GM18909 (cell line): Measurements from ENCODE around the gene DIS3L2.

ENCODE experiments used
- ATAC-seq: cut with Tn5 transposase; IDR thresholded peaks from one replicate; pipeline ENCODE4 v1.9.1; 2021; ENCODE audit warnings: mild to moderate bottlenecking; ENCODE audit not compliant: unreplicated experiment, poor library complexity

DIS3L2 gene

DNA sequence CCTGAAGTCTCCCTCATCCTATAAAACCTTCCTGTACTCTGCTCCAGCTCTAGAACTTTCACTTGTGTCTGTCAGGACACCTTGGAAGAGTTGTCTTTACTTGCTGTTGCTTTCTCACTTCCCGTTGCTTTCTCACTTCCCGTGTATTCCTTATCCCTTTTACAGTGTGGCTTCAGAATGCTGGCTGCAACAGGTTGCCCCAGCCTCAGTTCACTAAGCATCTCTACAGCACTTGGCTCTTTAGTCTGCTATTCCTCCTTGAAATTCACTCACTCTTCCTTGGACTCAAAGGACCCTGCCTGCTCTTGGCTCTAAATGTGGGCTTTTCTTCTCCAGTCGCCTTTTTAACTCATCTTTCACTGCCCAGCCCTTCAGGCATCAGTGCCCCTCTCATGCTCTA, 254.5 kb downstream of the DIS3L2 start:
- no peak for ATAC-seq

DNA sequence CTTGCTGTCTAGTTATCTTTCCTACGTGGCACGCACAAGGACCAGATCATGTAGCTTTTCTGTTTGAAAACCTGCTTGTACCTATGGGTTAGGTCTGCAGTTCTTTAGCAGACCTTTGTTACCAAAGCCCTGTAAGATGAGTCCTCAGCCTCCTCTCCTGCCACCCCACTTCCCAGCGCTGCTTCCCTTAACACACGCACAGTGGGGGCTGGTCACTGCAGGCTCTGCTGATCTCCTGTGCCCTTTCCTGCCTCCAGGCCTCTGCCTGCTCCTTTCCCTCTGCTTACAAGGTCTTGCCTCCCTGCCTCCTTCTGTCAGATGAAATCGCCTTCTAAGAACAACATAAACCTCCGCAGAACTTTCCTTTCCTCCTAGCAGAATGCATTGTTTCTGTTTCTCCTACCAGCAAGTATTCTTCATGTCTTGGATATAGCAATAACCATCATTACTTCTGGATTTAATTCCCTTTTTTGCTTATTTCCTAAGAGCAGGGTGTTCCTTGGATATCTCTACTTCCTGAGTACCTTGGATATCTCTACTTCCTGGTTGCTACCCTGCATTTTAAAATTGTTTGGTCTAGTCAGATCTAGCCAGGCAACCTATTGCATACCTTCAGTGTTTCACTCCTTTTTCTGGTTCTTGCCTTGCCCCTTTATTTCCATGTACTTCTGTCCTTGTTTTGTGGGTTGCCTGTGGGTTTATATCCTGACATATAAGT, 257.4 kb downstream of the DIS3L2 start:
- ATAC-seq = no peak

DNA sequence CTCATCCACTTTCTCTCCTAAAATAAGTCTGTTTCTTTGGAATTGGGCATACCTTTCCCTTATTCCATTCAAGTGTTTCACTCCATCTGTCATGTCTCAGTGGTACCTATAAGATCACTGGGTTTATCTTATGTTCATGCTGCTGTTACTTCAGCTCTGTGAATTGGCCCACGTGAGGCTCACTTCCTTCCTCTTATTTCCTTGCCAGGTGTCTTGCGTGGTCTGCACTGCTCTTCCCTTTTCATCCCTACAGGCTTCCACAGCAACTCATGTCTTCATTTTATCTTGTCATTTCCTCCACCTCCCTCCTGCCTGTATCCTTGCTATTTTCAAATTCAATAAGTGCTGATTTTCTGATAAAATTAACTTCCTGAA, 258.0 kb downstream of the DIS3L2 start:
- ATAC-seq = no peak

DNA sequence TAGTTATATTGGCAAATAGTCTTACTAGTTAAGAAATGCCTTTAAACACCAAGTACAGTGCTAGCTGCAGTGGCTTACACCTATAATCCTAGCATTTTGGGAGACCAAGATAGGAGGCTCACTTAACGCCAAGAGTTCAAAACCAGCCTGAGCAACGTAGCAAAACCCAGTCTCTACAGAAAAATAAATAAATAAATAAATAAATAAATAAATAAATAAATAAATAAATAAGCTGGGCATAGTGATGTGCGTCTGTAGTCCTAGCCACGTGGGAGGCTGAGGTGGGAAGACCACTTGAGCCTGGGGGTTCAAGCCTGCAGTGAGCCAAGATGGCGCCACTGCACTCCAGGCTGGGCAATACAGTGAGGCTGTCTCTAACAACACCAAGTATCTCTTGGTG, 258.4 kb downstream of the DIS3L2 start:
- ATAC-seq = no peak

DNA sequence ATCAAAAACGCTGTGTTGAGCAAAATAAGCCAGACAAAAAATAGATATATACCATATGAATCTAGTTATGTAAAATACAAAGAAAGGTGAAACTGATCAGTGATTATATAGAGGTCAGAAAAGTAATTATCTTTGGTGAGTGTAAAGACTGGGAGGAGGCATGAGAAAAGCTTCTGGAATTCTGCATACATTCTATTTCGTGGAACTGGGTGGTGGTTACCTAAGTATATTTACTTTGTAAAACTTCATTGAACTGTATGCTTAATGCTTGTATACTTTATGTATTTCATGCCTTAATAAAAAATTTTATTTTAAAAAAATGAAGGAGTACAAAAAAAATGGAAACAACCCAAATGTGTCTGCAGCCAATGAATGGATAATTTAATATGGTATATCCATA, 263.9 kb downstream of the DIS3L2 start:
- no peak for ATAC-seq

DNA sequence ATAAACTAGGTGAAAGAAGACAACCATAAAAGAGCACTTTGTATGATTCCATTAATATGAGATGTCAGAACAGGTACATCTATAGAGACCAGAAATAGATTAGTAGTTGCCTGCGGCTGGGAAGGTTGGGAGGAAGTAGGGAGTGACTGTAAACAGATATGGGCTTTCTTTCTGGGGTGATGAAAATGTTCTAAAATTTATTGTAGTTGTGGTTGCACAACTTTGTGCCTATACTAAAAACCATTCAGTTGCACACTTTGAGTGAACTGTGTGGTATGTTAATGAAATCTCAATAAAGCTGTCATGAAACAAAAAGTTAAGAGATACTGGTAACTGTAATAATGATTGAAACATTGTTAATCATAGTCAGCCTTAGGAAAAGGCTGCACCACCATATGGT, 264.4 kb downstream of the DIS3L2 start:
- no peak for ATAC-seq

DNA sequence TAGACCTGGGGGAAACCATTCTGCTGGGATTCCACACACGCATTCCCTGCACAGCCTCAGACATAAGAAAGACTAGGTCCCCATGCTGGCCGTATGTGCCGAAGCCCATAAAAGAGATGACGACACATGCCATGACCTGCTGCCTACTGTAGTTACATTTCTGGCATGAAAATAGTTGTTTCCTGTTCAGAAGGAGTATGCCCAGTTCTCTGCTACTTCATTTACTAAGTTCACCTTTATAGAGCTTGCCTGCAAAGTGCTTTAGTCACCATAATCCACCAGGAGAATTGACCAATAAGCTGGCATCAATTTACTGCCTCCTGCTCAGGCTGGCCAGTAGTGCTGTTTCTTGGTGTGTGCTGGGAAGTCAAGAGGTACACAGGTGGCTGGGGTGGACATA, 266.8 kb downstream of the DIS3L2 start:
- ATAC-seq = no peak

DNA sequence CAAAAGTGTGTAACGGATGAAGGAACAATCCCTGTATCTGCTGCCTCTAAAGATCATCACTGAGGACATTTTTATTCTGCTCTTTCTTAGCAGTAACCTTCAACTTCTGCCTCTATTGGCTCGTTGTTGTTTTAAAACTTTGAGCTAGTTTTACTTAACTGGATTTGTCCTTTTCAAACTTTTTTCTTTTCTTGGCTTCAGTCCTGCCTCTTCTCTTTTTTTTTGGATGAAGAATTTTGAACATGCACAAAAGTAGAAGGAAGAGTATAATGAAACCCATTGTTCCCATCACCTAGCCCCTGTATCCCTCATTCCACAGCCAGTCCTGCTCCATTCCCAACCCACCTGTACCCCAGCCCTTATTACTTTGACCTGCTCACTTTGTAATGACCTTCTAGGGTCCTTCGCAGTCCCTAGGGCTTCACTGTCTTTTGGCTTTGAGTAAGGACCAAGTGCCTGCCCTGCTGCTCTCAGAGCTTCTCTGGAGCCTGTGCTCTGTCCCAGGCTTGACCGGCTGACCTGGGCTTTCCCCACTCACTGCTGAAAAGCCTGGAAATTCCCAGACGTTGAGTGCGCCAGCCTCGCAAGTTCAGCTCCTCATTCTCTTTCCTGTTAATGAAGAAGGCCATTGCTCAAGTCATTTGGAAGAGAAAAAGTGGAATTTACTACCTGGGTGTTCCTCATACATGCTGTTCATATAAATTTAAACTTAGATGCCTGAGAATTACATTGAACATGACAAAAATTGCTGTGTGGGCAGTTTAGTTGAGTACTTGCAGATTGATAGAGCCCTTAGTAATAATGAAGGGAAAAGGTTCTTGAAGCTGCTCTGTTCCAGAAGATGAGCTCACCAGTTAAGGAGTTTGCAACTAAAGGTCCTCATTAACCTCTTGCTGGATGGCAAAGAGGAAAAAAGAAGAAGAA, 267.7 kb downstream of the DIS3L2 start:
- ATAC-seq = no peak

DNA sequence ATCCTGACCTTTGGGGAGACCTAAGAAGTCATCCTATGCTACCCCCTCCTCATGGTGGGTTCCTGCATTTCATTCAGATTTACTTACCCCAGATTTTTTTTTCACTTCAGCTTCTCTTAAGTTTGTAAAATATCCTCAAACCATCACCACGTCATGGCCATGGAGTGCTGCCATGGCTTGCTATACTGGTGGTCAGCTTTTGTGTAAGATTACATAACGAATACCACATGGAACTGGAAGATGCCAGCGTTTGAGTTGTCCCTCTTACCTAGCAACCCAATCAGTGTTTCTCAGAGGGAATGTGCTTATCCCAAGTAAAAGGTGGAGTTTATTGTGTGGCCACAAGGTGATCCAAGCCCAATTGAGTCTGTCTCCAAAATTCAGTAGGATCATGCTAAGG, 268.4 kb downstream of the DIS3L2 start:
- ATAC-seq = no peak

DNA sequence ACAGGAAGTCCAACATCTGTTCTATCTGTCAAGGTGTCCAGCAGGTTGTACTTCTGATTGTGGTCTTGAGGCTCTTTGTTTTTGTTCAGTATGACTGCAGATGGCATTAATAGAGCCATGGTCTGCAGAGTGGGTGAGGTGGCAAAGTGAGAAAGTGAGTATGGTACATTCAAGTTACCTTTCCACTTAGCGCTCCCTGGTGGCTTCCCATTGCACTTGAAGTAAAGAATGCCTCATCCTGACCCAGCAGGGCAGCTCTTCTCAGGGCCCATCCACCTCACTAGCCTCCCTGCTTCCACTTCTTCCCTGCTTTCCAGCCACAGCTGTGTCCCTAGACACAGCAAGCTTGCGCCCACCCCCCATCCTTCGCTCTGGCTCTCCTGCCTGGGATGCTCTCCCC, 269.0 kb downstream of the DIS3L2 start:
- ATAC-seq = no peak

DNA sequence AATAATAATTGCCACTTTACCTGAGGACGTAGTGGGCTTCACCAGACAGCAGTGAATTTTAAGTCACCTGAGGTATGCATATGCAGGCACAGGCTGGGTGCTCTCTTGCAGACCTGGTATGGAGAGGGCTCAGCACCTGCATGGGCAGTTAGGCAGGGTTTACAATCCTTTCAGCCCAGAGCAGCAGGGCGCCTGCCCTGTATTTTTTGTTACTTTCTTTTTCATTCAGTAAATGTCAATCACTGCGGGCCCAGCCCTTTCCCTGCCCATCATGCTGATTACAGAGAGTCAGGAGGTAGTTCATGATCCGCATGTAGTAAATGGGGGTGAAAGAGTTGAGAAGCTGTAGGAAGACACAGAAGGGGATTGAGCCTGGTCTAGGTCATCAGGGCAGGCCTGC, 270.0 kb downstream of the DIS3L2 start:
- ATAC-seq = no peak

DNA sequence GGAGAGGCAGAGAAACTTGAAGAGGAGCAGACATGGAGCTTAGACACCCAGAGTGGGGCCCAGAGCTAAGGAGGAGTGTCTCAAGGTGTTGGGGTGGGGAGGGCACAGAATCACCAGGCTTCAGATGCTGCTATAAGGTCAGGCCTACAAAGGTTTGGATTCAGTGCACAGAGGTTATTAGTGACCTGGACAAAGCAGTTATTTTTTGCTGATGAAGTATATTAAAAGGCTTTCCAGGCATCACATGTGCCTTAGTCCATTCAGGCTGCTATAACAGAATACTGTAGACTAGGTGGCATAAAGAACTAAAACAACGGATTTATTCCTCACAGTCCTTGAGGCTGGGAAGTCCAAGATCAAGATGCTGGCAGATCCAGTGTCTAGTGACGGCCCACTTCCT, 271.4 kb downstream of the DIS3L2 start:
- ATAC-seq = no peak

DNA sequence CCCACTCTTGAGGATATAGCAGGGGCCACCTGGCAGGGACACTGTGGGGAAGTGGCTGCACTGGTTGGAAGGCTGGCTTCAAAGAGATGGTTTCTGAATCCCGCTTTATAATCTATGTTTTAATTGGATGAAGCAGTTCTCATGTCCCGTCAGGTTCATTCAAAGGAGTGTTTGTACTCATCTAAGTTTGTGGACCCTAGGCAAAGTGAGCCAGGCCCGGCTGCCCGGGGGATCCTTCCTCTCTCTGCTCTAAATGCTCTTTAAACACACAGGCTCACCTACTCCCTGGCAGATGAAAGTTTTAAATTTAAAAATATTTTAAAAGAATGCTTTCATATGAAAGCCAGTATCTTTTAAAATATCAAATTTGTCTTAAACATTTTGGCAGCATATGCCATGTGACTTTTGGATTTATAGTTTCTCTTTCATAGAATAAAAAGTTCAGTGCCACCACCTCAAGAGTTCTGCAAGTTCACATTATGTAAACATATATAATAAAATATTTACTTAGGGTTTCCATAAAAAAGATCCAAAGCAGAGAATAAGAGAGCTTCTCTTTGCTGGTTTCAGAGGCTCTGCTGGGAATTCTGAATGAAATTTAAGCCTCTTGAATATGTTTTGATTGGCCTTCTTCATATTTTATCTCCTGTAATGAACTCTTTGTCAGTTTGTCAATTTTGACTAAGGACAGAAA, 273.6 kb downstream of the DIS3L2 start:
- no peak for ATAC-seq

DNA sequence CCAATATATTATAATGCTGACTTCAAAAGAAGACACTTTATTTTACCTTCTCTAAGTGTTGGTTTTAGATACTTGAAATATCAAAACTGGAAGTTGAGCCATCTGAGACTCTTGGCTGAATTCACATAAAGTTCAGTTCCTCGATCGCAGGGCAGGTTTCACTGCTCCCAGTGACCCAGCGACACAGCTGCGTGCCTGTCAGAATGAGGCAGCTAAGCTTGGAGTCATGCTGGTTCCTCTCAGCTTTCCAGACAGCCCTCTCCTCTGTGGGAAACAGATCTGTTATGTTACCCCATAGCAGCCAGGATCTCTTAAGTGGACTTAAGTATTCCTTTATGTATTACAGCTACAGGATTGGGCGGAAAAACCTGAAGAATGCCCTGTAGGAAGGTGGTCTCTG, 274.2 kb downstream of the DIS3L2 start:
- peak; percentile 50 for ATAC-seq

DNA sequence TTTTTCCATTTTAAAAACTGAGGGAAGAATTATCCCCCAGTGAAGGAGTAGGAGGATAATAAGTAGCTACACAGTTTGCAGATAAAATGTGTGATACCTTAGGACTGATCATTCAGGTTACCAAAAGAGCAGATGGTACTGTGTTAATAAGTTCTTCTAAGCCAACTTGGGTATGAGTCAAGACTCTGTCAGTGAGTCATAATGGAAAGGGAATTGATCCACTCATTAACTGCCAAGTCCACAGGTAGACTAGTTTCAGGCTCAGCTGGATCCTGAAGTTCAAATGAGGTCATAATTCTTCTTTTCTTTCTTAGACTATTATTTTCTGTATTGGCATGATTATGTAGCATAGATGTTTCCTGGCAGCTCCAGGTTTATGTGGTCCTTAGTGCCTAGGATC, 274.7 kb downstream of the DIS3L2 start:
- peak; percentile 83 for ATAC-seq

DNA sequence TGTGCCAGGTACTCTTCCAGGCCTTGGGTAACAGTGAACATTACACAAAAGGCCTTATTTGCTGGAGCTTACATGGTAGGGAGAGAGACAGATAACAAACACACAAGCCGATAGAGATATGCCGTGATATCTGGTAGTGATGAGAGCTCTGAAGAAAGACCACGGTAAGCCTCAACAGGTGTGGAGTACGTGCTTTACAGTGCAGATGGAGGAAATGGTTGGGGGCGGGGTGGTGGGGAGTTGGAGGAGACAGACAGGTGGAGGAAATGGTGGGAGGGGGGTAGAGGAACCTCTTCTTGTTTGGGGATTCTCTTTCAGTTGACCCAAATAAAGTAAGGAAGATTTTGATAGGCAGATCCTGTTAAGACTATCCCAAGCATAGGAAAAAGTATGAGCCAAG, 276.0 kb downstream of the DIS3L2 start:
- no peak for ATAC-seq

DNA sequence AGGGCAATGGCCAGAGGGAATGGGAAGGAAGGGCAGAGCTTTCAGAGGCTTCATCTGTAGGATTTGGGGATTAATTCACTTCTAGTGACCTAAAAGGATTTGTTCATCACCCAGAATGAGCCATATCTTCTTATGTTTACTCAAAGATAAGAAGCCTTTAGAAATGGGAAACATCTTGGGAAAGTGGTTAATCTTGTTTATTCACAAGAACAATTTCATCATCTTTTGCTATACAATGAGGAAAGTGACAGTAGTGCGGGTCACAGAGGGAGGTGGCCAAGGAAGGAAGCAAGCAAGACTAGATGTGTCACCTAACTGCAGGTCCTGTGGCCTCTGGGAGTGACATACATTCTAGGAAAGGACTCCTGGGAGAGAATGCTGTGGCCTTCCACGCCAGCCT, 276.6 kb downstream of the DIS3L2 start:
- no peak for ATAC-seq

DNA sequence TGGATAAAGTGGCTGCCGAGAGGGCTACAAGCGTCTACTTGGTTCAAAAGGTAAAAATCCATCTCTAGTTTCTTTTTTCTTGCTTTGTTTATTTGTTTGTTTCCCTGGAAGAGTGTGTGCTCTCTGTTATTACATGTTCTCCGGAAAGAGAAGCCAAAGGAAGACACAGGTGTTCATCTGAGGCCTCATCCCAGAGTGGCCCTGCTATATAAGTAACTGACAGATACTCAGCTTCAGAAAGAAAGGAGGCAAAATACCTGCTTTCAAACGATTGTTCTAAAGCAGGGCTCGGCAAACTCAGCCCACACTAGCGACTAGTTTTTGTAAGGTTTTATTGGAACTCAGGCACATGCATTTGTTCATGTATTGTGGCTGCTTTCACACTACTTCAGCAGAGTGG, 277.1 kb downstream of the DIS3L2 start:
- ATAC-seq = no peak

DNA sequence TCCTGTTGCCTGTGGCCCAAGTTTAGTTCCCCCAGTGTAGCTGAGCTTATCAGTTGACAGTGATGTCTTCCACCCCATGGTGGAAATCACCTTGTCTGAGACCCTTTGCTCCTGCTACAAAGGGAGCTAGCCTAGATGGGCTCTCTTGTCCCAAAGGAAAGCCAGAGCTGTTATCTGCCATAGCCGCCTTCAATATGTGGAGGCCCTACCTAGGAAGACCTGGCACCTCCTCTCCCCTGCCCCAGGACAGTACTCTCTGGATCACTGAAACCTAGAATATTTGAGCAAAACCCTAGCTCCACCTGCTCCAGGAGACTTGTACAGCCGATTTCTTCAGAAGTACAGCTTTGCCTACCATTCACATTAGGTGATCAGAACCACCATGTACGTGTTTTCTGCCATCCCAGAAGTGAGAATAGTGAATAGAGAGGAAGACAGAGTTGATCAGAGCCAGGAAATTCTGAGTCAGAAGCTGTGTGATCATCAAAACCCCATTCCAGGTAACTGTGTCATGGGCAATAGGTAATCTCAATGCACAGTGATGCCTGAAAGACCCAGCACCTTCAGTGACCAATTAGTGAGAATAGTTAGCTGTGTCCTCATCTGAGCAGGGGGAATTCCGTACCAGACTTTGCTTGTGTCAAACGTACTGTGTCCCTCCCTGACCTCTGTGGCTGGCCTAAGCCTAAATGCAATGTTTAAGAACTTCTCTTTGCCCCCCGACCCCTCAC, 278.6 kb downstream of the DIS3L2 start:
- no peak for ATAC-seq

DNA sequence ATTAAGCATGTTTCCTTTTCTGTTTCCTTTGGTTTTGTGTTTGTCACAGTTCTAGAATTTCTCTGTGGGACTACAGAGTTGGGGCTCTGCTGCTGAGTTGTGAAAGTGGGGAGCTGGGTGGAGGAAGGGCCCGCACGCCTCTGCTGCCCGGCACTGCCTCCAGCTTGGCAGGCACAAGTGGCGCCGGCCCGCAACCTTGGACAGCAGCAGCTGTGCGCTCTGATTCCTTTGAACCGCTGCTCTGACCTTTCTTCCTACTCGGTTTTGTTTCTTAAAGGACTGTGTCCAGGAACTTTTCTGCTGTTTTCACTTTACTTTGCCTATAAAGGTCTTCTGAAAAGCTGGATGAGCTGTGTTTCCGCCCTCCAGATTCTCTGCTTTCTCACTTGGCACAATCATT, 279.4 kb downstream of the DIS3L2 start:
- ATAC-seq = no peak

DNA sequence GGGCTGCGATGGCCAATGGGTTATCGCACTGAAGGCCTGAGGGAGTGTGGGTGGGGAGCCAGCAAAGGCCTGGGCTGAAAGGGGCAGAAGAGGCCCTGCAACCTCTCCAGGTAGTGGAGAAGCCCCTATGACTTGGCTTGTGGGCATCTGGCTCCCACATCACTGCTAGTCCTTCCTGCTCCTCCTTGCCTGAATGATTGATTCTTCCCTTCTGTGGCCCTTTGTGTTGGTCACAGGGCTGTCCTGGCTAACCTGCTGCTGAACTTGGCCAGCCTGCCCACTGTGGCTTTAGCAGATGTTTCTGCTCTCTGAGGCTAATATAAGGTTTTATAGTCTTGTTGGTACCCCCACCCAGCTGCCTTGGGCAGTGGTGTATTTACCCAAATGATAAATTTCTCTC, 280.8 kb downstream of the DIS3L2 start:
- no peak for ATAC-seq
